NCI-H146 treated with DMSO at 0.1 percent for 48 hours (cell line): ENCODE data around the gene ZFYVE27.

Source experiments
- DNase-seq: peaks from one replicate; lab custom pipeline; 2025; ENCODE audit not compliant: unreplicated experiment; lab: John Stamatoyannopoulos, UW

ZFYVE27 gene

DNA sequence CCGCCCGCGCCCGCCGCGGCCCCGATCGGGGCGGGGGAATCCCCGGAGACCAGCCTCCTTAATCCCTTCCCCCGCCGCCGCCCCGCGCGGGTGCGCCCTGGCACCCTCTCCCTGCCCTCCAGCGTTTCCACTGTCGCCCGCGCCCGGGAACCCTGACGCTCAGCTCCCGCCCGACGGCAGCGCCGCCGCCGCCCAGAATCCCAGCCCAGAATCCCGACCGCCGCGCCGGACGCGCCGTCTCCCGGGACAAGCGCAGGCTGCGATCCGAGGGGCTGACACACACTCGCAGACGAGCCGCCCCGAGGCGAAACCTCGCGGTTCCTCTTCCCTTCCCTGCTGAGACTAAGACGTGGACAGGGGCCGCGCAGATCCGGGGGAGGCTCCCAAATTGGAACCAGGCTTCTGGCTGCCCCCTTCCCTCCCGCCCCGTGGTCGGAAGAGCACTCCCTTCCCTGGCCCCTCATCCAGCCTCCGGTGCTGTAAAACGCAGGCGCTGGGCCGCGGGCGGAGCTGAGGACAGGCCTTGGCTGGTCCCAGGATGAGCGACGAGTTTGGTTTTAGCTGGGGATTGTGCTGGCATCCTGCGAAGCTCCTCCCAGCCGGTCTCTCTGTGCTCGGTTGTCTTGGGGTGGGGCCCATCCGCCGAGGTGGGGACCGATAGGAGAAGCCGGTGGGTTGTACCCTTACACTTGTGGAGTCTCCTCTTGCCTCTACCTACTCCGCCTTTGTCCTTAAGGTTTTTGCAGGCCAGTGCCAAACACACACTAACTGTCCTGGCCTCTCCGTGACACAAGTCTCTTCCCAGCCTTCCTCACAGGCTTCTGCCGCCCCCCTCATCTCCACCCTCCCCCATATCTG, 22.3 kb upstream of the ZFYVE27 start:
- DNase-seq: no peak

DNA sequence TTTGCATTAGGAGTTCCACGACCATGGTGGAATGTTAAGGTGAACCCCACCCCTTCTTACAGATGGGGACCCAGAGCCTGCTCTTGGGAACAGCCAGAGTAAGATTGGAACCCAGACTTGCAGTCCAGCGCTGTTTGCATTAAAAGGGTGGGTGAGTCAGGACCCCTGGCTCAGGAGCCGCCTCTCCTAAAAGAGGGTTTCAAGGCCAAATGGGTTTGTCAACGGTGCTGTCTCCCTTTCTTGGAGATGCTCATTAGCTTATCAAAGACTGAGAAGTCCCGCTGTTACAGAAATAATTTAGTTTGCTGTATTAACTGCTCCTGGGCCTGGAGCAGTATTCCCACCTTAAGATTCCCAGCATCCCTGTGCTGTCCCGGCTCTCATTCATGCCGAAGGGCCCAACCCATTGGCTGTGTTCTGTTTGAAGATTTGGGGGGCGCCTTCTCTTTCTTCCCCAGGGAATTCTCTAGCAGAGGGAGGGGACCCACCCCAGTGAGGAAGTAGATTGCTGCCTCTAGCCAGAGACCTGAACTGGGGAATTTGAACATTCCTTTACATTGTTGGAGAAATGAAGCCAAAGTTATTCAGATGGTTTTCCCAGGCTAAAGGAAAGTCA, 21.6 kb upstream of the ZFYVE27 start:
- no peak for DNase-seq

DNA sequence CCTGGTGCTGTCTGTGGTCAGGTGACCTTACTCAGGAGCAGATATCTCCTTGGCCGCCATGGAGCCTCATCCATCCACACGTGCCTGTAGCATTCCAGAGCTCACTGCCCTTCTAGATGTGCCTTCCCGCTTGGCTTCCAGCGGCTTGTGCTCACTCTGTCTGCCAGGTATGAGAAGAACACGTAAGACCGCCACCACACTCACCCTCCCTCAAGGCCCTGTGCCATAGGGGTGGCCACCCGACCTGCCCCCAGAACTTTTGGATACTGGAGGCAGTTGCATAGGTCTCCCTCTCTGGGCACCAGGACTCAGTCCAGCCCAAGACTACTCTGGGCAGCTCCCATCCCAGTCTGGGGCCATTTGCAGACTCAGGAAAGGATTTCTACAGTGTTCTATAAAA, 19.3 kb upstream of the ZFYVE27 start:
- DNase-seq: no peak

DNA sequence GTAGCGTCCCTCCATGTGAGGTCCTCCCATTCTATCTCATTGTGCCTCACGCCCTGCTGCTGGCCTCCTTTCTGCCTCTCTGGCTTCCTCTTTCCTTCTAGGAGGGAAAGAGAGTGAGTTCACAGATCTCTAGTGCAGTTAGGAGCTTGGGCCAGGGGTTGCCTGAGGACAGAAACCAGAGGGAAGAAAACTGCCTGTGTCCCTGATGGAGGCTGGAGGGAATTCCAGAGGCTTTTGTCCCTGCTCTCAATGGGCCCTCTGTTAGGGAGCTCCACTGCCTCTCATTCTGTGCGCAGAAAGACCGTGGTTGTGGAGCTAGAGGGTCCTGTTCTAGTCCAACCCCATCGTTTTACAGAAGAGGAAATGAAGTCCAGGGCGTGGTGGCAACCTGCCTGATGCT, 18.8 kb upstream of the ZFYVE27 start:
- DNase-seq: no peak

DNA sequence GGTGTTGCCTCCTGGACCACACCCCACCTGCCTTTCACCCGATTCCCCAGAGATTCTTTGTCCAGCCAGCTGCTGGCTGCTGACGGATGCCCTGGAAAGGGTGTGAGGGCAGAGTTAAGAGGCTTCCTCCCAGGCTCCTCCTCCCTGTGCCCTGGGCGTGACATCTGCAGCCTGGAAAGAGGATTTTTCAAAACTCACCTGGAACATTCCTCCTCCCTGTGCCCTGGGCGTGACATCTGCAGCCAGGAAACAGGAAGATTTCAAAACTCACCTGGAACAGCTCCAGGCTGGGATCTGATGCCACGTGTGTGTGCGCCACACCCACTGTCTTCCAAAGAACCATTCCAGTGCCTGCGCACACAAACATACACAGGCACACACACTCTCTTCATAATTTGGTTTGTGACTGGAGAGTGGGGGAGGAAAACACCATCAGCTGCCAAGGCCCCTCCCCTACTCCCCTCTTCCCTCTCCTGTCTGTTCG, 18.2 kb upstream of the ZFYVE27 start:
- DNase-seq: no peak

GRCh38 chr10:97719602-97720001, 17.3 kb upstream of the ZFYVE27 start:
- no peak for DNase-seq

DNA sequence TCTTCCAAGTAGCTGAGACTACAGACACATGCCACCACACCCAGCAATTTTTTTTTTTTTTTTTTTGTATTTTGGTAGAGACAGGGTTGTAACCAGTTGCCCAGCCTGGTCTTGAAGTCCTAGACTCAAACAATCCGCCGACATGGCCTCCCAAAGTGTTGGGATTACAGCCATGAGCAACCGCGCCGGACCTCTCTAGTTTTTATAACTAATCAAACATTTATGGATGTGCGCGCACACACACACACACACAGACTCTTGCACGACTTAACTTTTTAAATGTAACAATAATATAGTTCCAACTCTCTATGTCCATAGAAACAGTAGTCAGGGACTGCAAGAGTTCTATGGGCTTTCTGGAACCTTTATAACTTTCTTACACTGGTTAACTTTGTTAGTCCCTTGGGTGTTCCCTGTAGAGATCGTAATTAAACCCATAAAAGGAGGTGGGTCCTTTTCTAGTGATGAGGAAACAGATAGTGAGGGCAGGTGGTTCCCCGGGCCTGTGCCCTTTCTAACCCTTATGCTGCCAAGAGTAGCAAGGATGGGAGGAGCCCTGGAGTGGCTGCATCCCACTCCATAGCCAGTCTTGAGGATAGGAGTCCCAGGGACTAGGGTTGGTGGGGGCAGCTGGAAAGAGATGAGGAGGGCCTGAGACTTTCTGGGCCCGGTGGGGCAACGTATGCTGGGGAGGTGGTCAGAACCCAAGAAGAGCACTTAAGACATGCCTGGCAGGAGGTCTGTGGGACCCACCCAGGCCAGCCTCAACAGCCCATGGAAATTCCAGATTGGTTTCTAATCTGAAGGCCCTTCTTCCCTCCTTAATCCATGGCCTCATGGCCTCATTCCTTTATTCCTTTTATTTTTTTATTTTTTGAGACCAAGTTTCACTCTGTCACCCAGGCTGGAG, 14.8 kb upstream of the ZFYVE27 start:
- DNase-seq: no peak

DNA sequence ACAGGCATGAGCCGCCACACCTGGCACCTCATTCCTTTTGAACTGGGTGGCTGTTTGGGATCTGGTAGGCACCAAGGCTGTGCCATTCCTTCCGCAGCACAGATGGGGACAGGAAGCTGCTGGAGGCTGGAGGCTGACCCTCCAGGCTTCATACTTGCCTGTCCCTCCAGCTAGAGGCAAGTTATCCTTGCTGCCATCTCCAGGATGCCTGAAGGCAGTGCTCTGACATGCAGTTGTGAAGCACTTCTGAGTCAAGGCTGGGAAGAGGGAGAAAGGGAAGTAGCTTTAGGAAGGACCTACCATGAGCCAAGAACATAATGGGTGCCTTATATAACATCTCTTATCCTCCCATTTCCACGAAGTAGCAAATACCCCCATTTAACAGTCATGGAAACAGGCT, 13.9 kb upstream of the ZFYVE27 start:
- no peak for DNase-seq

GRCh38 chr10:97724341-97724941, 12.5 kb upstream of the ZFYVE27 start:
- DNase-seq: no peak

- DNase-seq: no peak
These were observed 10.2 kb upstream of the ZFYVE27 start for GRCh38 chr10:97726636-97727178.

- no peak for DNase-seq
These were observed 7.9 kb upstream of the ZFYVE27 start for GRCh38 chr10:97729014-97729413.

GRCh38 chr10:97731346-97732051, 5.4 kb upstream of the ZFYVE27 start:
- DNase-seq: peak; percentile 68

DNA sequence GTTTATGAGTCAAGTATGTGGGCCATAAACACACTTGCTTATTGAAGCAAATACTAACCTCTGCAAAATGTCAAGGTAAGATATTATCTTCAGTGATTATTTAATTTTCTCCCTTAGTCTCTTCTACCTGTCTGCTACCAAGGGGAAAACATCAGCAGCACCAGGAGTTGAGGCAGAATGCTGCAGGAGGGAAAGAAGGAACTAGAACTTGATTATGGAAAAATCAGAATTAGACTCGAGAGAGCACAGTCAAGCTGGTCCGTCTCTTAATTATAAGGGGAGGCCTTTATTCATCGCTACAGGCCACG, 4.9 kb upstream of the ZFYVE27 start:
- no peak for DNase-seq

GRCh38 chr10:97733256-97733655, 3.7 kb upstream of the ZFYVE27 start:
- DNase-seq: no peak

- DNase-seq: no peak
These were observed 2.9 kb upstream of the ZFYVE27 start for GRCh38 chr10:97734021-97734420.

GRCh38 chr10:97736403-97736901, 476 bp upstream of the ZFYVE27 start:
- DNase-seq: peak; percentile 66

GRCh38 chr10:97737770-97738265, 890 bp downstream of the ZFYVE27 start:
- DNase-seq: no peak

DNA sequence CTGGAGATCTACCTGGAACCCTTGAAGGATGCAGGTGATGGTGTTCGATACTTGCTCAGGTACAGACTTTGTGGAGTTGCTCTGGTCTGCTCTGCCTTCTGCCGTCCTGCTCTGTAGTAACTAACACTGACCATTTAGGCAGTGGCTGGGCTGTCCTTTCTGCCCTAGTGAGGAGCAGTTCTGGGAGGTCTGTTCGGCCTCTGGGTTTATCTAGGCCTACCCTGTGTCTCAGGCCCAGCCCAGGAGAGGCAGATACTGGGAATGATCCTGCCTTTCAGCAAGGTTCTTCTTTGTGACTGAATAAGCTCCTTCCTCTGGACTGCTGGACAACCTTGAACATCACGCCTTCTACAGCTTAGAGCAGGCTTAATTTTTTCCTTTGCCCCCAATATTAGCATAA, 1.7 kb downstream of the ZFYVE27 start:
- DNase-seq: no peak

DNA sequence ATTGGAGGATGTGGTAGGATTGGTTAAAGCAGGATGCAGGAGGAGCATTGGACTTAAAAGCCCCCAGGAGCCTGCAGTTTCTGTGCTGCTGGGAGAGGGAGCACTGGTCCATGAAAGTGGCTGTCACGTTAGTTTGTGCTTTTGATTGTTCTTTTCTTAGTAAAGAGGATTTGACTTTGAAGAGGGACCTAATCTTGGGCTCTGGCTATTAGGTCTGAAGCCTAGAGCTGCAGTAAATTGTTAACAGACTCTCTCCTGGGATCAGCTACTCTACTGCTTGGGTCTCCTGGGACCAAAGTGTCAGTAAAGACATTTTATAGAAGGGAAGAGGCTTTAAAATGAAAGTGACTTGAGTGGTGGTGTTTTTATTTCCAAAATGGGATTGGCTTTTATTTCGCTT, 3.7 kb downstream of the ZFYVE27 start:
- no peak for DNase-seq
